ENCODE results near the gene PCNX4.
A peak's percentile ranks its signal among the peaks of the same experiment; 100 is the strongest.

The PCNX4 gene

GRCh38 chr14:60188115-60188514 is 96.4 kb downstream of the PCNX4 start:
- peak; percentile 6 for TF ChIP-seq CTCF (conservative IDR thresholded peaks at IDR 0.05; ENCODE audit: control insufficient read depth, insufficient read depth, low read depth, low read length)
- H3K4me3 ChIP-seq (ENCODE audit: control insufficient read depth, low read depth, low read length) = no peak overlapping the region
- DNase-seq (ENCODE audit: low read depth) = peak; percentile 12

GRCh38 chr14:60188696-60189095 is 97.0 kb downstream of the PCNX4 start:
- TF ChIP-seq CTCF (conservative IDR thresholded peaks at IDR 0.05; ENCODE audit: control insufficient read depth, insufficient read depth, low read depth, low read length) = no peak
- H3K4me3 ChIP-seq (ENCODE audit: control insufficient read depth, low read depth, low read length) = no peak overlapping the region
- no peak for DNase-seq (ENCODE audit: low read depth)

- H3K4me3 ChIP-seq (ENCODE audit: control insufficient read depth, low read depth, low read length) = no peak overlapping the region
- no peak for TF ChIP-seq CTCF (conservative IDR thresholded peaks at IDR 0.05; ENCODE audit: control insufficient read depth, insufficient read depth, low read depth, low read length)
- DNase-seq (ENCODE audit: low read depth) = peak; percentile 12
These were observed 98.5 kb downstream of the PCNX4 start for GRCh38 chr14:60189923-60190840.

- no peak for DNase-seq (ENCODE audit: low read depth)
- no peak for TF ChIP-seq CTCF (conservative IDR thresholded peaks at IDR 0.05; ENCODE audit: control insufficient read depth, insufficient read depth, low read depth, low read length)
- no peak overlapping the region for H3K4me3 ChIP-seq (ENCODE audit: control insufficient read depth, low read depth, low read length)
These were observed 103.6 kb downstream of the PCNX4 start for GRCh38 chr14:60195179-60195810.

GRCh38 chr14:60196291-60196690 is 104.6 kb downstream of the PCNX4 start:
- no peak for TF ChIP-seq CTCF (conservative IDR thresholded peaks at IDR 0.05; ENCODE audit: control insufficient read depth, insufficient read depth, low read depth, low read length)
- no peak overlapping the region for H3K4me3 ChIP-seq (ENCODE audit: control insufficient read depth, low read depth, low read length)

GRCh38 chr14:60197629-60198303 is 106.0 kb downstream of the PCNX4 start:
- no peak for TF ChIP-seq CTCF (conservative IDR thresholded peaks at IDR 0.05; ENCODE audit: control insufficient read depth, insufficient read depth, low read depth, low read length)
- H3K4me3 ChIP-seq (ENCODE audit: control insufficient read depth, low read depth, low read length) = no peak overlapping the region
- no peak for DNase-seq (ENCODE audit: low read depth)

More at GRCh38 chr14:60196291-60196690, 104.6 kb downstream of the PCNX4 start:
- peak; percentile 5 for DNase-seq (ENCODE audit: low read depth)

Measured in fibroblast of mammary gland (primary cell).